ENCODE results near the gene EFCAB14.
"Not testable (repeated sequence)": the region's sequence is repeated elsewhere in the genome, so short reads cannot be mapped to it uniquely, and the experiment has no call there.

The EFCAB14 gene

DNA sequence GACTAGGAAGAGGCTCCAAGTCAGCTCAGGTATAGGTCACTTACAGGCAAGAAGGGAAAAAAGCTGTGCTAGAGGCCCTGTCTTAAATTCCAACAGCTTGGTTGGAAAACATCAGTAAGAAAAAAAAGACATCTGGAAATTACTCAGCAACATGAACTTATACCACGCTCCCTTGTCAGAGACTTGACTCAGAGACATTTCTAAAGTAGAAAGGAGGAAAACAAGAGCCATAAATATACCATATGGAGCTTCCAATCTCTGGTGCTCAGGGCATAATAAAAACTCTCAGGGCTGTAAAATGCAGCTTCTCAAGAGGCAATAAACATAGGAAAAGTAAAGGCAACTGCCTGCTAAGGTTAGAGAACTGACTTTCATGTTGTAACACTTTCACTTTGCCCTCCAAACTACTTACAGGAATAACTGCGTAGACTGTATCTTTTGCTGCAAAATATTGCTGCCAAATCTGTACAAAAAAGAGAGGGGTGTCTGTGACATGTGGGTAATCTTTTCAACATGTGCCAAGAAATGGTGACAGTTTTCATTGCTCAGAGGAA, 65.4 kb downstream of the EFCAB14 start:
- peaks cover 13% of the 10 kb centered on the region for H3K9me3 ChIP-seq (ENCODE audit: control insufficient read depth, low read length)
- no peaks in the 10 kb centered on the region for H3K4me1 ChIP-seq (ENCODE audit: control insufficient read depth, insufficient read depth, low read length, poor library complexity, severe bottlenecking)
- H3K36me3 ChIP-seq (ENCODE audit: control insufficient read depth, insufficient read depth, low read length): peaks cover 58% of the 10 kb centered on the region
- no peak overlapping the region for H3K4me3 ChIP-seq (ENCODE audit: extremely low read depth, insufficient read depth, low read length, poor library complexity, severe bottlenecking)
- no CpG with 5 or more reads among the region's 2 CpGs for WGBS, 2 experiments (ENCODE audit: insufficient coverage in 2 of 2)
- H3K27ac ChIP-seq (ENCODE audit: low read depth, low read length, severe bottlenecking): no peak overlapping the region

DNA sequence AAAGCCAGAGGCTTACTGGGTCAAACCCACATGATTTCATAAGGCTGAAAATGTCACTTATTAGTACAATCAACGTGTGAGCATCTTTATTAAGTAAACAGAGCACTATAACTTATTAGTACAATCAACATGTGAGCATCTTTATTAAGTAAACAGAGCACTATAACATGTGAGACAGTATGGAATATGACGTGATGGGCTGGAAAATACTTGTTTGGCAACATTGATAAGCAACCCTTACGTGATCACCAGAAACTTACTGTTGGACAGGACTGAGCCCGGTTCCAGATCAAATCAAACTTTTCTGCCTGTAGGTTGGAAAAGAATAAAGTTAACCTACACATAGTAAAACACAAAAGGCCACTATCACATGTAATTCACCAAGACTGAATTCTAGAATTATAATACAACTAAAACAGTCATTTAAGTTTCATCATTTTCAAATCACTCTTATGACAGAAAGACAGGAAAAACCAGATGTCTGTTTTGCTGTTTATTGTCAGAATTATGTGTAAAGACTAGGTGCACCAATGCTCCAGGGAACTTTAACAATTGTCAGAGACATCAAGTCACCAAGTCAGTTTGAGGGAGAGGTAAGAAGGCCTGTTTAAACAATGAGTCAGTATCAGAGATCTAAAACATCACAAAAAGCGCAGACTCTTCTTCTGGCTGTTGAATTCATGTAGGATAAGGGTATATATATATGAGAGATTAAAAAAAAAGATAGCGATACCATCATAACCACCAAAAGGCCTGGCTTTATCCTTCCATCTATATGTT, 66.4 kb downstream of the EFCAB14 start:
- Histone ChIP-seq H3K36me3 (ENCODE audit: control insufficient read depth, insufficient read depth, low read length) (peaks cover 65% of the 10 kb centered on the region), H3K4me1 (ENCODE audit: control insufficient read depth, insufficient read depth, low read length, poor library complexity, severe bottlenecking) (no peaks in the 10 kb centered on the region), H3K9me3 (ENCODE audit: control insufficient read depth, low read length) (peaks cover 13% of the 10 kb centered on the region), H3K27ac (ENCODE audit: low read depth, low read length, severe bottlenecking) (no peak overlapping the region), H3K4me3 (ENCODE audit: extremely low read depth, insufficient read depth, low read length, poor library complexity, severe bottlenecking) (no peak overlapping the region)
- WGBS, 2 experiments (ENCODE audit: insufficient coverage in 2 of 2): 100% methylated on average over 2 of the region's 6 CpGs

DNA sequence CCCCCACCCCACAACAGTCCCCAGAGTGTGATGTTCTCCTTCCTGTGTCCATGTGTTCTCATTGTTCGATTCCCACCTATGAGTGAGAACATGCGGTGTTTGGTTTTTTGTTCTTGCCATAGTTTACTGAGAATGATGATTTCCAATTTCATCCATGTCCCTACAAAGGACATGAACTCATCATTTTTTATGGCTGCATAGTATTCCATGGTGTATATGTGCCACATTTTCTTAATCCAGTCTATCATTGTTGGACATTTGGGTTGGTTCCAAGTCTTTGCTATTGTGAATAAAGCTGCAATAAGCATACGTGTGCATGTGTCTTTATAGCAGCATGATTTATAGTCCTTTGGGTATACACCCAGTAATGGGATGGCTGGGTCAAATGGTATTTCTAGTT, 67.8 kb downstream of the EFCAB14 start:
- not testable (repeated sequence) for H3K27ac ChIP-seq (ENCODE audit: low read depth, low read length, severe bottlenecking); H3K4me3 ChIP-seq (ENCODE audit: extremely low read depth, insufficient read depth, low read length, poor library complexity, severe bottlenecking); H3K4me1 ChIP-seq (ENCODE audit: control insufficient read depth, insufficient read depth, low read length, poor library complexity, severe bottlenecking)
- WGBS, 2 experiments (ENCODE audit: insufficient coverage in 2 of 2): no CpG with 5 or more reads among the region's 3 CpGs
- H3K9me3 ChIP-seq (ENCODE audit: control insufficient read depth, low read length): peaks cover 13% of the 10 kb centered on the region
- H3K36me3 ChIP-seq (ENCODE audit: control insufficient read depth, insufficient read depth, low read length): peaks cover 59% of the 10 kb centered on the region

DNA sequence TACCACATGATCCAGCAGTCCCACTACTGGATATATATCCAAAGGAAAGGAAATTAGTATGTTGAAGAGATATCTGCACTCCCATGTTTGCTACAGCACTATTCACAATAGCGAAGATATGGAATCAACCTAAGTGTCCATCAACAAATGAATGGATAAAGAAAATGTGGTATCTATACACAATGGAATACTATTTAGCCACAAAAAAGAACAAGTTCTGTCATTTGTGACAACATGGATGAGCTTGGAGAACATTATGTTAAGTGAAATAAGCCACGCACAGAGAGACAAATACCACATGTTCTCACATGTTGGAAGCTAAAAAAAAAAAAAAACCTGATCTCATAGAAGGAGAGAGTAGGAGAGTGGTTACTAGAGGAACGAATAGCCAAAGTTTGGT, 68.4 kb downstream of the EFCAB14 start:
- H3K36me3 ChIP-seq (ENCODE audit: control insufficient read depth, insufficient read depth, low read length): peaks cover 53% of the 10 kb centered on the region
- H3K4me1 ChIP-seq (ENCODE audit: control insufficient read depth, insufficient read depth, low read length, poor library complexity, severe bottlenecking): no peaks in the 10 kb centered on the region
- H3K27ac ChIP-seq (ENCODE audit: low read depth, low read length, severe bottlenecking): no peak overlapping the region
- no peak overlapping the region for H3K4me3 ChIP-seq (ENCODE audit: extremely low read depth, insufficient read depth, low read length, poor library complexity, severe bottlenecking)
- peaks cover 13% of the 10 kb centered on the region for H3K9me3 ChIP-seq (ENCODE audit: control insufficient read depth, low read length)
- 90 to 100% methylated on average over 1 to 2 of the region's 3 CpGs for WGBS, 2 experiments (ENCODE audit: insufficient coverage in 2 of 2)

DNA sequence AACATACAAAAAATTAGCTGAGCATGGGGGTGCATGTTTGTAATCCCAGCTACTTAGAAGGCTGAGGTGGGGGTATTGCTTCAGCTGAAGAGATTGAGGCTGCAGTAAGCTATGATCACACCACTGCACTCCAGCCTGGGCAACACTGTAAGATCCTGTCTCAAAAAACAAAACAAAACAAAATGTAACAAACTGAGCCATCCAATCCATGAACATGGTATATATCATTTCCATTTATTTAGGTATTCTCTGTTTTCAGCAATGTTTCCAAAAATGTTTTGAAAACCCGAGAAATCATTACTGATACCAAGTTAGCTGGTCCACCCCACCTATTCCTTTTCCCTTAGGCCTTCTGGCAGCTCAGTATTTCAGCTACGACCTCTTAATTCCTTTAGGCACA, 69.2 kb downstream of the EFCAB14 start:
- H3K9me3 ChIP-seq (ENCODE audit: control insufficient read depth, low read length): peaks cover 13% of the 10 kb centered on the region
- H3K27ac ChIP-seq (ENCODE audit: low read depth, low read length, severe bottlenecking): no peak overlapping the region
- no peak overlapping the region for H3K4me3 ChIP-seq (ENCODE audit: extremely low read depth, insufficient read depth, low read length, poor library complexity, severe bottlenecking)
- H3K4me1 ChIP-seq (ENCODE audit: control insufficient read depth, insufficient read depth, low read length, poor library complexity, severe bottlenecking): no peaks in the 10 kb centered on the region
- 88 to 95% methylated on average over 2 of the region's 2 CpGs for WGBS, 2 experiments (ENCODE audit: insufficient coverage in 2 of 2)
- peaks cover 48% of the 10 kb centered on the region for H3K36me3 ChIP-seq (ENCODE audit: control insufficient read depth, insufficient read depth, low read length)

DNA sequence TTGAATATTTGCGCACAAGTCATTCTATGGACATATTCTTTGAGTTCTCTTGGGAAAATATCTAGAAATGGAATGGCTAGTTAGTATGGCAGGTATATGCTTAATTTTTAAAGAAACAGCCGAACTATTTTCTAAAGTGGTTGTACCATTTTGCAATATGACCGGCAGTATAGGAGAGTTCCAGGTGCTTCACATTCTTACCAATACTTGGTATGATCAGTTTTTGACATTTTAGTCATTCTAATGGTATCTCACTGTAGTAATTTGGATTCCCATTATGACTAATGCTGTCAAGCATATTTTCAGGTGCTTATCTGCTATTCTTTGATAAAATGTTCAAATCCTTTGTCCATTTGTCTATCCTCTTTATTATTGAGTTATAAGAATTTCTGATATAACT, 71.3 kb downstream of the EFCAB14 start:
- Histone ChIP-seq H3K4me1 (ENCODE audit: control insufficient read depth, insufficient read depth, low read length, poor library complexity, severe bottlenecking) (no peaks in the 10 kb centered on the region), H3K27ac (ENCODE audit: low read depth, low read length, severe bottlenecking) (no peak overlapping the region), H3K9me3 (ENCODE audit: control insufficient read depth, low read length) (peaks cover 13% of the 10 kb centered on the region), H3K4me3 (ENCODE audit: extremely low read depth, insufficient read depth, low read length, poor library complexity, severe bottlenecking) (no peak overlapping the region), H3K36me3 (ENCODE audit: control insufficient read depth, insufficient read depth, low read length) (peaks cover 41% of the 10 kb centered on the region)
- WGBS, 2 experiments (ENCODE audit: insufficient coverage in 2 of 2): 100% methylated on average over 1 to 2 of the region's 3 CpGs

DNA sequence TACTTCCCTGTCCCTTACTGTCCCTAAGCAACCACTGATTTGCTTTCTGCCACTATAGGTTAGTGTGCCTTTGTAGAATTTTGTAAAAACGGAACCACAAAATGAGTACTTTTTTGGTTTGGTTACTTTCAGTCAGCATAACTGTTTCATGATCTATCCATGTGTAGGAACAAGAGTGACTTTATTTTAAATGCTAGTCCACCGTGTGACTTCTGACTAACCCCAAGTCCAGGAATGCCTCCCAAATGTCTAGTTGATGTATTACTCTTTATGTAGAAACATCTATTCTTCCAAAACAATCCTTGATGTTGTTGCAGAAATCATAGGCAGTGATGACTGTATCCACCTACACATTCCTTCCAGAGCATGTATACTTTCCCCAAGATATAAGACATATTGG, 72.1 kb downstream of the EFCAB14 start:
- peaks cover 40% of the 10 kb centered on the region for H3K36me3 ChIP-seq (ENCODE audit: control insufficient read depth, insufficient read depth, low read length)
- WGBS, 2 experiments (ENCODE audit: insufficient coverage in 2 of 2): no CpG with 5 or more reads among the region's 2 CpGs

DNA sequence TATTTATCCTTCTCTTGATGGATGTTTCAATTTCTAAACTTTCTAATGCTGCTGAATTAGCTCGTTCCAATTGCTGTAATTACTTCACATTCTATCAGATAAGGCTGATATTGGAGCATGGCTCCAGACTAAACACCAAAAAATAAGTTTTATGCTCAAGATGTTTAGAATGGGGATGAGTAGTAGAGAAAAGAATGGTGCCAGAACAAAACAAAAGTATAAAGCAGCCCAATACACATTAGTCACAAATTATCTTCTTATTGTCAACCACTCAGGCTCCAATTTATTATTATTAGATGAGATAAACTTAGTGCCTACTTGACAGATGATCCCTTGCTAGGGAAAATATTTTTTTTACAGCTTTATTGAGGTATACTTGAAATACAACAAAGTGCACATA, 72.6 kb downstream of the EFCAB14 start:
- peaks cover 40% of the 10 kb centered on the region for H3K36me3 ChIP-seq (ENCODE audit: control insufficient read depth, insufficient read depth, low read length)
- H3K4me1 ChIP-seq (ENCODE audit: control insufficient read depth, insufficient read depth, low read length, poor library complexity, severe bottlenecking): no peaks in the 10 kb centered on the region
- no peak overlapping the region for H3K4me3 ChIP-seq (ENCODE audit: extremely low read depth, insufficient read depth, low read length, poor library complexity, severe bottlenecking)
- no CpG with 5 or more reads among the region's 1 CpG for WGBS, 2 experiments (ENCODE audit: insufficient coverage in 2 of 2)
- H3K27ac ChIP-seq (ENCODE audit: low read depth, low read length, severe bottlenecking): no peak overlapping the region
- peaks cover 13% of the 10 kb centered on the region for H3K9me3 ChIP-seq (ENCODE audit: control insufficient read depth, low read length)

More for the DNA sequence above, 72.1 kb downstream of the EFCAB14 start:
- no peak overlapping the region for H3K4me3 ChIP-seq (ENCODE audit: extremely low read depth, insufficient read depth, low read length, poor library complexity, severe bottlenecking)
- H3K4me1 ChIP-seq (ENCODE audit: control insufficient read depth, insufficient read depth, low read length, poor library complexity, severe bottlenecking): no peaks in the 10 kb centered on the region
- peaks cover 13% of the 10 kb centered on the region for H3K9me3 ChIP-seq (ENCODE audit: control insufficient read depth, low read length)
- H3K27ac ChIP-seq (ENCODE audit: low read depth, low read length, severe bottlenecking): no peak overlapping the region

DNA sequence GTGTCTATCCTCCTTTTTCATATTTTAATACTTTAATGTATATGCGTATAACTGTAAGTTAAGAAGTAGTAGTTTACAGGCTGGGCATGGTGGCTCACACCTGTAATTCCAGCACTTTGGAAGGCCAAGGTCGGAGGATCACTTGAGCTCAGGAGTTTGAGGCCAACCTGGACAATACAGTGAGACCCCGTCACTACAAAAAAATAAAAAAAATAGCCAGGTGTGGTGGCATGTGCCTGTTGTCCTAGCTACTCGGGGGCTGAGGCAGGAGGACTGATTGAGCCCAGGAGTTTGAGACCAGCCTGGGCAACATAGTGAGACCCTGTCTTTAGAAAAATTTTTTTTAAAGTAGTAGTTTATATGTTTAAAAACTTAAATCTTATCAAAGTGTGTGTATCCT, 73.1 kb downstream of the EFCAB14 start:
- peaks cover 13% of the 10 kb centered on the region for H3K9me3 ChIP-seq (ENCODE audit: control insufficient read depth, low read length)
- 93% methylated on average over 2 of the region's 4 CpGs; no CpG with 5 or more reads in 1 of the 2 experiments for WGBS, 2 experiments (ENCODE audit: insufficient coverage in 2 of 2)
- no peak overlapping the region for H3K27ac ChIP-seq (ENCODE audit: low read depth, low read length, severe bottlenecking)
- no peaks in the 10 kb centered on the region for H3K4me1 ChIP-seq (ENCODE audit: control insufficient read depth, insufficient read depth, low read length, poor library complexity, severe bottlenecking)
- H3K4me3 ChIP-seq (ENCODE audit: extremely low read depth, insufficient read depth, low read length, poor library complexity, severe bottlenecking): no peak overlapping the region
- H3K36me3 ChIP-seq (ENCODE audit: control insufficient read depth, insufficient read depth, low read length): peaks cover 40% of the 10 kb centered on the region

DNA sequence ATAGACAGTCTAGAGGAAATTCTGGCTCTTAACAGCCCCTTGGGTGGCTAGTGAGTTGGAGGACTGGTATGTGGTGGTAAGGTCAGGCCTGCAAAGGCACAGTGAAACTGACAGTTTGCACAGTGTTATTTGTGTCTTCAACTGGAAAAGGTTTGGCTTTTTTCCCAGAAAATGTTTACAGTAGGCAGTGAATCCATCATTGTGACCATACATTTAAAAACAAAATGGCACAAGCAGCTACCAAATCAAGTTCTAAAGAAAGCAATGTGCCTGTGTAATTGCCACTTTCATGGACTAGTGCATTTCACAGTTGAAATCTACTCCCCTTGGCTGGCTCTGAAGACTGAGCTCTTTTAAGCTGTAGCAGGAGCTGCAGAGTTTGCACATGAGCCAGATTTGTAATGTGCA, 75.5 kb downstream of the EFCAB14 start:
- Histone ChIP-seq H3K4me1 (ENCODE audit: control insufficient read depth, insufficient read depth, low read length, poor library complexity, severe bottlenecking) (no peaks in the 10 kb centered on the region), H3K4me3 (ENCODE audit: extremely low read depth, insufficient read depth, low read length, poor library complexity, severe bottlenecking) (no peak overlapping the region), H3K27ac (ENCODE audit: low read depth, low read length, severe bottlenecking) (no peak overlapping the region), H3K9me3 (ENCODE audit: control insufficient read depth, low read length) (no peaks in the 10 kb centered on the region), H3K36me3 (ENCODE audit: control insufficient read depth, insufficient read depth, low read length) (peaks cover 20% of the 10 kb centered on the region)

DNA sequence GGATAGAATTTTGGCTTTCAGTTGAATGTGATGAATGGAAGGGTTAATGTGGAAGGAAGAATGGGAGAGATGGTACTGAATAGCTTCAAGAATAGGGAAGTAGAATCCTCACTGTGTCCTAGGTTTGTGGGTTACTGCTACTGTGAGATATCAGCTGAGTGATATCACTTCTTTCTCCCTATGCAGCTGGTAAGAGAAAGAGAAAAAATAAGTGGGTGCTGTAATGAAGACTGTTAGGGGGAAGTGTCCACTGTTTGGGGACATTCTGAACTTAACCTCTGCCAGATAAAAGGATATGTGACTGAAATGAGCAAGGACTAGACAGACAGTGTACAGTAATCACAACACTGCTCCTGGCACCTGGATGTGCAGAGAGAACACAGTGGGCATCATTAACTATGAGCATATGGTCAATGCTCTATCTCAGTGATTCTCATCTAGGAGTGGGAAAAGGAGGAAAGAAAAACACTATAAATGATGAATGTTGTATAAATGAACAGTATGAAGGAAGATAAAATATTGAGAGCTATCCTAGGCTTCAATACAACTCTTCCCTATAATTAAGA, 76.7 kb downstream of the EFCAB14 start:
- Histone ChIP-seq H3K27ac (ENCODE audit: low read depth, low read length, severe bottlenecking) (no peak overlapping the region), H3K4me3 (ENCODE audit: extremely low read depth, insufficient read depth, low read length, poor library complexity, severe bottlenecking) (no peak overlapping the region), H3K36me3 (ENCODE audit: control insufficient read depth, insufficient read depth, low read length) (peaks cover 9% of the 10 kb centered on the region), H3K9me3 (ENCODE audit: control insufficient read depth, low read length) (no peaks in the 10 kb centered on the region), H3K4me1 (ENCODE audit: control insufficient read depth, insufficient read depth, low read length, poor library complexity, severe bottlenecking) (no peaks in the 10 kb centered on the region)
